Liver (tissue), 9 donors: ENCODE results near the gene ANKRD2. TPM values are rescaled to one million over a fixed set of nuclear protein-coding genes. Genes with fewer than 3 reads are reported as not detected.

Experiments used
- DNase-seq: peaks from one replicate; pipeline ENCODE4 v3.0.0-alpha.2; 2017; ENCODE audit warnings: low spot score
- H3K27ac ChIP-seq, 2 donors: one replicate each; pipeline ENCODE4 v1.7.0; 2013; ENCODE audit warnings: inconsistent platforms in 2 of 2, low read length in 2 of 2, control low read depth in 1 of 2, low read depth in 1 of 2, mild to moderate bottlenecking in 1 of 2
- H3K27me3 ChIP-seq, 4 donors: one replicate each; pipeline versions ENCODE4 v1.6.1 to v1.7.0; 2013; ENCODE audit warnings: low read length in 3 of 4, inconsistent platforms in 1 of 4, mild to moderate bottlenecking in 1 of 4, moderate library complexity in 1 of 4; ENCODE audit not compliant: control insufficient read depth in 4 of 4, insufficient read depth in 4 of 4
- H3K36me3 ChIP-seq, 4 donors: one replicate each; pipeline versions ENCODE4 v1.6.1 to v1.7.0; 2013; ENCODE audit warnings: low read length in 3 of 4, mild to moderate bottlenecking in 3 of 4, low read depth in 1 of 4, moderate library complexity in 1 of 4; ENCODE audit not compliant: control insufficient read depth in 4 of 4, insufficient read depth in 3 of 4
- H3K4me1 ChIP-seq, 4 donors: one replicate each; pipeline versions ENCODE4 v1.6.1 to v1.7.0; 2013; ENCODE audit warnings: low read length in 3 of 4, mild to moderate bottlenecking in 3 of 4, moderate library complexity in 1 of 4; ENCODE audit not compliant: control insufficient read depth in 4 of 4, insufficient read depth in 4 of 4
- H3K4me3 ChIP-seq, 3 donors: one replicate each; pipeline versions ENCODE4 v1.6.1 to v1.7.0; 2013; ENCODE audit warnings: low read length in 3 of 3, control low read depth in 1 of 3, low read depth in 1 of 3, mild to moderate bottlenecking in 1 of 3
- H3K9ac ChIP-seq, 2 donors: one replicate each; pipeline ENCODE4 v1.7.0; 2013; ENCODE audit warnings: low read length in 2 of 2, mild to moderate bottlenecking in 2 of 2, moderate library complexity in 2 of 2, control low read depth in 1 of 2, low read depth in 1 of 2
- H3K9me3 ChIP-seq, 4 donors: one replicate each; pipeline versions ENCODE4 v1.6.1 to v1.7.0; 2013; ENCODE audit warnings: low read length in 3 of 4; ENCODE audit not compliant: control insufficient read depth in 4 of 4
- RAD21 ChIP-seq, 2 donors: IDR thresholded peaks; 2 replicates each; pipeline ENCODE4 v1.6.1; 2016; ENCODE audit warnings: antibody characterized with exemption in 2 of 2, mild to moderate bottlenecking in 2 of 2
- RXRA ChIP-seq, 2 donors: IDR thresholded peaks; 2 replicates each; pipeline ENCODE4 v1.6.1; 2017 to 2018; ENCODE audit warnings: antibody characterized with exemption in 2 of 2, mild to moderate bottlenecking in 1 of 2
- SP1 ChIP-seq: IDR thresholded peaks from 2 replicates; pipeline ENCODE4 v1.6.1; 2018; ENCODE audit warnings: antibody characterized with exemption, mild to moderate bottlenecking
- YY1 ChIP-seq: IDR thresholded peaks from 2 replicates; pipeline ENCODE4 v1.6.1; 2016; ENCODE audit warnings: antibody characterized with exemption, mild to moderate bottlenecking
- WGBS: extraction: QIAGEN DNeasy Blood & Tissue Kit; methylation state at CpG from one replicate; pipeline ENCODE4 v1.1.7; 2013; 5-methylcytosine and 5-hydroxymethylcytosine counted together
- polyA plus RNA-seq, 2 donors: library from polyadenylated mRNA; stranded (reverse) in 1 of 2; unstranded in 1 of 2; fragments of 200-250 nt in 1 of 2; fragments of >200 nt in 1 of 2; fragmentation: Nextera tagmentation in 1 of 2; extraction: Ambion mirVana in 1 of 2; gene quantifications; one replicate each; pipeline versions ENCODE4 v1.2.1 to v1.2.3, GENCODE V29; 2013 to 2015
- total RNA-seq, 2 donors: library from RNA; depleted of rRNA; stranded (reverse); fragments of >200 nt; gene quantifications; one replicate each; pipeline ENCODE4 v1.2.3, GENCODE V29; 2014
- TF ChIP-seq, protein P1 (sequence below): IDR thresholded peaks from 2 replicates; pipeline ENCODE4 v1.6.1; 2016; ENCODE audit warnings: antibody characterized with exemption, mild to moderate bottlenecking
- donor health status: healthy.
- donor health status: healthy.
- donor health status: healthy.
- donor health status: healthy.
- donor health status: healthy.

The ANKRD2 gene
- total and polyA plus RNA-seq, 4 donors: not detected

DNA sequence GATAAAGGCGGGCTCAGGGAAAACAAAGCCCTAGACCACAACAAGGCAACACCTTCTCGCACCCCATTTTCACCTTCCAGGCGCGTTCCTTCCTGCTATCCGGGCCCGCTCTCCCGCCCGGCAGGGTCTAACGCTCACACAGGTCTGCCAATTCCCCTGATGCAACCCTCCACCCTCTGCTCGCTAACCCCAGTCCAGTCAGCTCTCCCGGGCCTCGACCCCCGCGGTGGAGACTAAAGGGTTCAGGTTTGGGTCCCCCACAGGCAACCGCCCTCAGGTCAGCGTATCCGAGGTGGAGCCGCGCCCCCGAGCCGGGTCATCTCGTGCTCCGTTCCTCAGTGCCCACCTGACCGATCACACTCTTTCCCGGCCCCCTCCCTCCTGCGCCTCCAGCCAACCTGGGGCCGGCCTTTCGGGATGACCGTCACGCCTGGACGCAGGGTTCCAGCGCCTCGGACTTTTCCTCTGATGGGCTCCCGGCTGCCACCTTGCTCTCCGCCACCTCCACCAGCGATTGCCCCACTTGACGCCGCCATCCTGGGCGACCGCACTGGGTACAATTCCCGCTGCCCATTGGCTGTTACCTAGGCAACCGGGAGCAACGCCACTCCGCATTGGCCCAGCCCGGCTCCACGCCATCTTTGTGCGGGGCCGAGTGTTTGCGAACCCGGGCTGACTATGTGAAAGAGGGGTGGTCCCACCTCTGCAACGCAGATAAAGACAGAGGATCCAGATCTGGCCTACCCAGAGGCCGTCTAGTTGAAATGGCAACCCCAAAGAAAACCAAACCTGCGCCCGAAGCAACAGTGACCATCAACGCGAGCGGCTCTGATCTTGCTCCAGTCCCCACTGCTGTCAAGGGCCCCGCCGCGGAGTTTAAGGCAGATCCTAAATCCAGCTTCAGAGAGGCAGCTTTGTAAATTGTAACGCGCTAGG is 60.6 kb downstream of the ANKRD2 start, which contains the start of gene MORN4:
MORN4 (minus strand) TSS at position 552 of the 936 bp plus-strand sequence. CDS start 13,847 bp downstream, outside the sequence.
- Histone ChIP-seq H3K36me3 (no peaks in the 10 kb centered on the region), H3K27ac (no peak within 1 kb of the TSS), H3K9ac (no peak within 1 kb of the TSS), H3K4me3 (peak within 1 kb of the TSS; percentile 44 to 90 (median 76)), H3K4me1 (peaks cover 1 to 8% (median 6%) of the 10 kb centered on the region in 4 donors), H3K9me3 (no peaks in the 10 kb centered on the region), H3K27me3 (no peaks in the 10 kb centered on the region)
- WGBS: 4% methylated on average over 62 of the region's 62 CpGs
- peak in 1 of 2 donors; percentile 18 for TF ChIP-seq RXRA (IDR thresholded peaks at IDR 0.05)
- TF ChIP-seq YY1: peak; percentile 99
- TF ChIP-seq, protein P1, sequence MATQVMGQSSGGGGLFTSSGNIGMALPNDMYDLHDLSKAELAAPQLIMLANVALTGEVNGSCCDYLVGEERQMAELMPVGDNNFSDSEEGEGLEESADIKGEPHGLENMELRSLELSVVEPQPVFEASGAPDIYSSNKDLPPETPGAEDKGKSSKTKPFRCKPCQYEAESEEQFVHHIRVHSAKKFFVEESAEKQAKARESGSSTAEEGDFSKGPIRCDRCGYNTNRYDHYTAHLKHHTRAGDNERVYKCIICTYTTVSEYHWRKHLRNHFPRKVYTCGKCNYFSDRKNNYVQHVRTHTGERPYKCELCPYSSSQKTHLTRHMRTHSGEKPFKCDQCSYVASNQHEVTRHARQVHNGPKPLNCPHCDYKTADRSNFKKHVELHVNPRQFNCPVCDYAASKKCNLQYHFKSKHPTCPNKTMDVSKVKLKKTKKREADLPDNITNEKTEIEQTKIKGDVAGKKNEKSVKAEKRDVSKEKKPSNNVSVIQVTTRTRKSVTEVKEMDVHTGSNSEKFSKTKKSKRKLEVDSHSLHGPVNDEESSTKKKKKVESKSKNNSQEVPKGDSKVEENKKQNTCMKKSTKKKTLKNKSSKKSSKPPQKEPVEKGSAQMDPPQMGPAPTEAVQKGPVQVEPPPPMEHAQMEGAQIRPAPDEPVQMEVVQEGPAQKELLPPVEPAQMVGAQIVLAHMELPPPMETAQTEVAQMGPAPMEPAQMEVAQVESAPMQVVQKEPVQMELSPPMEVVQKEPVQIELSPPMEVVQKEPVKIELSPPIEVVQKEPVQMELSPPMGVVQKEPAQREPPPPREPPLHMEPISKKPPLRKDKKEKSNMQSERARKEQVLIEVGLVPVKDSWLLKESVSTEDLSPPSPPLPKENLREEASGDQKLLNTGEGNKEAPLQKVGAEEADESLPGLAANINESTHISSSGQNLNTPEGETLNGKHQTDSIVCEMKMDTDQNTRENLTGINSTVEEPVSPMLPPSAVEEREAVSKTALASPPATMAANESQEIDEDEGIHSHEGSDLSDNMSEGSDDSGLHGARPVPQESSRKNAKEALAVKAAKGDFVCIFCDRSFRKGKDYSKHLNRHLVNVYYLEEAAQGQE: no peak
- no peak for TF ChIP-seq RAD21 (IDR thresholded peaks at IDR 0.05)
- peak; percentile 89 for TF ChIP-seq SP1
- DNase-seq: peak; percentile 93

Other genes starting within 250 kb of the ANKRD2 start
- gene FRAT2, start 238.1 kb upstream of the ANKRD2 start, total RNA-seq: 10 to 100 TPM; 14.4 to 15.1 TPM
- gene FRAT2, start 238.1 kb upstream of the ANKRD2 start, polyA plus RNA-seq: 1 to 10 TPM; 2.7 to 9.0 TPM
- 1 to 10 TPM; 6.1 to 9.6 TPM for gene RRP12, start 171.4 kb upstream of the ANKRD2 start, total RNA-seq
- 1 to 10 TPM; 5.7 to 7.8 TPM for gene RRP12, start 171.4 kb upstream of the ANKRD2 start, polyA plus RNA-seq
- 10 to 100 TPM; 52.0 to 90.7 TPM for gene PGAM1, start 146.6 kb upstream of the ANKRD2 start, total RNA-seq
- 100 to 1,000 TPM; 121 to 178 TPM for gene PGAM1, start 146.6 kb upstream of the ANKRD2 start, polyA plus RNA-seq
- 10 to 100 TPM; 11.2 to 12.2 TPM for gene EXOSC1, start 126.8 kb upstream of the ANKRD2 start, total RNA-seq
- 10 to 100 TPM; 16.7 to 25.9 TPM for gene EXOSC1, start 126.8 kb upstream of the ANKRD2 start, polyA plus RNA-seq
- 10 to 100 TPM; 18.0 to 24.9 TPM for gene ZDHHC16, start 126.6 kb upstream of the ANKRD2 start, total RNA-seq
- 10 to 100 TPM; 20.8 to 27.2 TPM for gene ZDHHC16, start 126.6 kb upstream of the ANKRD2 start, polyA plus RNA-seq
- gene MMS19, start 74.4 kb upstream of the ANKRD2 start, total RNA-seq: 10 to 100 TPM; 28.9 to 29.1 TPM
- 10 to 100 TPM; 15.0 to 19.4 TPM for gene MMS19, start 74.4 kb upstream of the ANKRD2 start, polyA plus RNA-seq
- gene UBTD1, start 73.9 kb upstream of the ANKRD2 start, total RNA-seq: 1 to 10 TPM; 2.7 to 9.5 TPM
- gene UBTD1, start 73.9 kb upstream of the ANKRD2 start, polyA plus RNA-seq: 10 to 100 TPM in 1 of 2 donors, 1 to 10 TPM in 1; 9.2 to 11.0 TPM
- 10 to 100 TPM; 21.7 to 21.8 TPM for gene HOGA1, start 11.6 kb downstream of the ANKRD2 start, total RNA-seq
- gene HOGA1, start 11.6 kb downstream of the ANKRD2 start, polyA plus RNA-seq: 10 to 100 TPM; 23.8 to 31.4 TPM
- 1 to 10 TPM in 1 of 2 donors, under 1 TPM in 1; 0.56 to 3.0 TPM for gene C10orf62, start 16.9 kb downstream of the ANKRD2 start, total RNA-seq
- gene C10orf62, start 16.9 kb downstream of the ANKRD2 start, polyA plus RNA-seq: under 1 TPM; 0.16 to 0.26 TPM
- gene MORN4, start 60.7 kb downstream of the ANKRD2 start, total RNA-seq: 1 to 10 TPM in 1 of 2 donors, under 1 TPM in 1; 0.42 to 2.5 TPM
- 1 to 10 TPM; 1.7 to 3.1 TPM for gene MORN4, start 60.7 kb downstream of the ANKRD2 start, polyA plus RNA-seq
- 10 to 100 TPM; 12.1 to 17.6 TPM for gene PI4K2A, start 67.9 kb downstream of the ANKRD2 start, total RNA-seq
- 10 to 100 TPM in 1 of 2 donors, 1 to 10 TPM in 1; 4.4 to 10.2 TPM for gene PI4K2A, start 67.9 kb downstream of the ANKRD2 start, polyA plus RNA-seq
- 1 to 10 TPM; 6.6 to 7.8 TPM for gene AVPI1, start 114.5 kb downstream of the ANKRD2 start, total RNA-seq
- 10 to 100 TPM; 16.0 to 22.1 TPM for gene AVPI1, start 114.5 kb downstream of the ANKRD2 start, polyA plus RNA-seq
- gene MARVELD1, start 141.0 kb downstream of the ANKRD2 start, total RNA-seq: 1 to 10 TPM; 2.3 to 3.3 TPM
- gene MARVELD1, start 141.0 kb downstream of the ANKRD2 start, polyA plus RNA-seq: 1 to 10 TPM in 1 of 2 donors, under 1 TPM in 1; 0.72 to 3.3 TPM
- 10 to 100 TPM; 14.6 to 25.9 TPM for gene ZFYVE27, start 164.3 kb downstream of the ANKRD2 start, total RNA-seq
- gene ZFYVE27, start 164.3 kb downstream of the ANKRD2 start, polyA plus RNA-seq: 10 to 100 TPM; 10.2 to 11.6 TPM
- 10 to 100 TPM in 1 of 2 donors, 1 to 10 TPM in 1; 3.6 to 15.1 TPM for gene SFRP5, start 199.2 kb downstream of the ANKRD2 start, total RNA-seq
- gene SFRP5, start 199.2 kb downstream of the ANKRD2 start, polyA plus RNA-seq: 1 to 10 TPM; 3.7 to 9.2 TPM